Osteoblast (primary cell): ENCODE results near the gene BFSP2. TPM values are rescaled to one million over a fixed set of nuclear protein-coding genes. Genes with fewer than 3 reads are reported as not detected.

ENCODE experiments used
- DNase-seq: peaks from one replicate; pipeline ENCODE4 v3.0.0; 2011; ENCODE audit warnings: low spot score, mixed read lengths; ENCODE audit not compliant: insufficient read length; ENCODE audit errors: missing footprints
- H2AFZ ChIP-seq: 2 replicates; pipeline ENCODE4 v1.6.0; 2011; ENCODE audit warnings: mild to moderate bottlenecking, low read length
- H3K27ac ChIP-seq: 2 replicates; pipeline ENCODE4 v1.5.1; 2011; ENCODE audit warnings: mild to moderate bottlenecking, low read depth, low read length, moderate library complexity
- H3K27me3 ChIP-seq: 2 replicates; pipeline ENCODE4 v1.6.0; 2012; ENCODE audit warnings: mild to moderate bottlenecking, control low read depth, inconsistent platforms, low read length, moderate library complexity; ENCODE audit not compliant: insufficient read depth
- H3K36me3 ChIP-seq: 2 replicates; pipeline ENCODE4 v1.5.1; 2011; ENCODE audit warnings: mild to moderate bottlenecking, low read length, control low read depth, moderate library complexity; ENCODE audit not compliant: insufficient read depth
- H3K4me1 ChIP-seq: 2 replicates; pipeline ENCODE4 v1.5.1; 2011; ENCODE audit warnings: mild to moderate bottlenecking, low read length, control low read depth, moderate library complexity; ENCODE audit not compliant: insufficient read depth
- H3K4me2 ChIP-seq: 2 replicates; pipeline ENCODE4 v1.6.0; 2011; ENCODE audit warnings: mild to moderate bottlenecking, low read length; ENCODE audit not compliant: insufficient read depth
- H3K4me3 ChIP-seq: fragments of 200-600 bp; sonication (generic); 3 replicates; pipeline ENCODE4 v1.5.1; 2012; ENCODE audit warnings: mild to moderate bottlenecking, low read length, inconsistent platforms; ENCODE audit not compliant: insufficient read depth
- H3K79me2 ChIP-seq: 2 replicates; pipeline ENCODE4 v1.6.0; 2012; ENCODE audit warnings: mild to moderate bottlenecking, low read length, control low read depth, inconsistent platforms; ENCODE audit not compliant: insufficient read depth
- H3K9me3 ChIP-seq: 2 replicates; pipeline ENCODE4 v1.5.1; 2011; ENCODE audit warnings: low read depth, low read length, control low read depth
- H4K20me1 ChIP-seq: 2 replicates; pipeline ENCODE4 v1.6.0; 2012; ENCODE audit warnings: mild to moderate bottlenecking, low read length, control low read depth; ENCODE audit not compliant: insufficient read depth
- CTCF ChIP-seq: IDR thresholded peaks from 2 replicates; pipeline ENCODE4 v1.5.1; 2011; ENCODE audit warnings: mild to moderate bottlenecking, low read depth, low read length, moderate library complexity; ENCODE audit errors: extremely low read depth
- total RNA-seq: library from RNA; depleted of rRNA; stranded (reverse); fragments of >200 nt; gene quantifications from 2 replicates; pipeline ENCODE4 v1.2.3, GENCODE V29; 2012

BFSP2 gene
- total RNA-seq, 1 donor, result not detected

GRCh38 chr3:133410191-133410892 is 10.5 kb downstream of the BFSP2 start:
- Histone ChIP-seq H3K4me3 (no peak overlapping the region), H3K4me1 (peaks cover 32% of the 10 kb centered on the region), H2AFZ (no peak overlapping the region), H4K20me1 (no peaks in the 10 kb centered on the region), H3K36me3 (no peaks in the 10 kb centered on the region), H3K9me3 (no peaks in the 10 kb centered on the region), H3K4me2 (no peak overlapping the region), H3K27ac (no peak overlapping the region), H3K79me2 (no peaks in the 10 kb centered on the region), H3K27me3 (no peaks in the 10 kb centered on the region)
- no peak for DNase-seq
- no peak for TF ChIP-seq CTCF

- H3K79me2 ChIP-seq, result no peaks in the 10 kb centered on the region
- peak overlapping the region; percentile 65 for H3K4me3 ChIP-seq
- DNase-seq, result no peak
- no peaks in the 10 kb centered on the region for H3K36me3 ChIP-seq
- no peaks in the 10 kb centered on the region for H4K20me1 ChIP-seq
- TF ChIP-seq CTCF, result no peak
- peaks cover 32% of the 10 kb centered on the region for H3K4me1 ChIP-seq
- H3K27me3 ChIP-seq, result no peaks in the 10 kb centered on the region
- H3K27ac ChIP-seq, result peak overlapping the region; percentile 78
- peak overlapping the region; percentile 76 for H3K4me2 ChIP-seq
- H2AFZ ChIP-seq, result peak overlapping the region; percentile 94
- H3K9me3 ChIP-seq, result no peaks in the 10 kb centered on the region
Observed at GRCh38 chr3:133412183-133413132, 12.6 kb downstream of the BFSP2 start.

GRCh38 chr3:133413161-133414020 is 13.5 kb downstream of the BFSP2 start:
- peak overlapping the region; percentile 65 for H3K4me3 ChIP-seq
- H3K27ac ChIP-seq, result peak overlapping the region; percentile 78
- H3K9me3 ChIP-seq, result no peaks in the 10 kb centered on the region
- H2AFZ ChIP-seq, result peak overlapping the region; percentile 94
- no peak for TF ChIP-seq CTCF
- H3K4me1 ChIP-seq, result peaks cover 27% of the 10 kb centered on the region
- no peaks in the 10 kb centered on the region for H4K20me1 ChIP-seq
- no peaks in the 10 kb centered on the region for H3K36me3 ChIP-seq
- no peak for DNase-seq
- no peaks in the 10 kb centered on the region for H3K79me2 ChIP-seq
- H3K27me3 ChIP-seq, result no peaks in the 10 kb centered on the region
- H3K4me2 ChIP-seq, result peak overlapping the region; percentile 76
